H9 (cell line): ENCODE data around the gene MOBP. TPM values are rescaled to one million over a fixed set of nuclear protein-coding genes. Genes with fewer than 3 reads are reported as not detected.

Experiments used
- DNase-seq: peaks from one replicate; pipeline ENCODE4 v3.0.0-alpha.2; 2017
- H2AFZ ChIP-seq: one replicate; pipeline ENCODE4 v1.6.1; 2013; ENCODE audit warnings: mild to moderate bottlenecking, low read length, control low read depth, moderate library complexity
- H2AK5ac ChIP-seq: 2 replicates; pipeline ENCODE4 v1.6.1; 2013; ENCODE audit warnings: low read length, control low read depth, mixed read lengths; ENCODE audit not compliant: insufficient read length
- H2BK120ac ChIP-seq: one replicate; pipeline ENCODE4 v1.6.1; 2013; ENCODE audit warnings: low read depth, mild to moderate bottlenecking, low read length, control low read depth, inconsistent platforms; ENCODE audit not compliant: poor library complexity, severe bottlenecking
- H2BK12ac ChIP-seq: 2 replicates; pipeline ENCODE4 v1.6.1; 2013; ENCODE audit warnings: low read length, control low read depth, mixed read lengths, low read depth; ENCODE audit not compliant: insufficient read length
- H2BK15ac ChIP-seq: 2 replicates; pipeline ENCODE4 v1.6.1; 2013; ENCODE audit warnings: low read depth, low read length, control low read depth
- H2BK20ac ChIP-seq: one replicate; pipeline ENCODE4 v1.6.1; 2013; ENCODE audit warnings: low read depth, mild to moderate bottlenecking, low read length, control low read depth, inconsistent platforms; ENCODE audit not compliant: poor library complexity, severe bottlenecking
- H2BK5ac ChIP-seq: 2 replicates; pipeline ENCODE4 v1.6.1; 2013; ENCODE audit warnings: low read length, control low read depth, mixed read lengths; ENCODE audit not compliant: insufficient read length
- H3K14ac ChIP-seq: 2 replicates; pipeline ENCODE4 v1.6.1; 2013; ENCODE audit warnings: low read length, control low read depth; ENCODE audit not compliant: insufficient read depth
- H3K18ac ChIP-seq: 2 replicates; pipeline ENCODE4 v1.6.1; 2013; ENCODE audit warnings: low read depth, mild to moderate bottlenecking, mixed read lengths, low read length, control low read depth; ENCODE audit not compliant: insufficient read length
- H3K23ac ChIP-seq: 2 replicates; pipeline ENCODE4 v1.6.1; 2013; ENCODE audit warnings: low read length, control low read depth, mixed read lengths, low read depth; ENCODE audit not compliant: insufficient read length
- H3K23me2 ChIP-seq: 2 replicates; pipeline ENCODE4 v1.6.1; 2013; ENCODE audit warnings: low read depth, mild to moderate bottlenecking, mixed read lengths, low read length, control low read depth; ENCODE audit not compliant: insufficient read length, poor library complexity, severe bottlenecking
- H3K27ac ChIP-seq: 2 replicates; pipeline ENCODE4 v1.5.1; 2013; ENCODE audit warnings: low read length, control low read depth, mixed read lengths, low read depth; ENCODE audit not compliant: insufficient read length
- H3K27me3 ChIP-seq: 2 replicates; pipeline ENCODE4 v1.6.1; 2013; ENCODE audit warnings: low read length, control low read depth, inconsistent platforms; ENCODE audit not compliant: insufficient read depth
- H3K4ac ChIP-seq: 2 replicates; pipeline ENCODE4 v1.6.1; 2013; ENCODE audit warnings: low read depth, mild to moderate bottlenecking, control low read depth, inconsistent platforms, low read length, moderate library complexity
- H3K4me1 ChIP-seq: 2 replicates; pipeline ENCODE4 v1.6.1; 2013; ENCODE audit warnings: low read length, control low read depth, inconsistent platforms; ENCODE audit not compliant: insufficient read depth
- H3K4me2 ChIP-seq: 2 replicates; pipeline ENCODE4 v1.6.1; 2013; ENCODE audit warnings: low read length, control low read depth, mixed read lengths; ENCODE audit not compliant: insufficient read length, insufficient read depth
- H3K56ac ChIP-seq: 2 replicates; pipeline ENCODE4 v1.6.1; 2013; ENCODE audit warnings: low read depth, mild to moderate bottlenecking, mixed read lengths, low read length, control low read depth; ENCODE audit not compliant: insufficient read length
- H3K79me1 ChIP-seq: 2 replicates; pipeline ENCODE4 v1.6.1; 2013; ENCODE audit warnings: low read depth, mild to moderate bottlenecking, moderate library complexity, low read length, control low read depth, inconsistent platforms; ENCODE audit not compliant: insufficient read depth, poor library complexity, severe bottlenecking
- H3K79me2 ChIP-seq: 2 replicates; pipeline ENCODE4 v1.6.1; 2013; ENCODE audit warnings: low read length, control low read depth, inconsistent platforms; ENCODE audit not compliant: insufficient read depth
- H3K9ac ChIP-seq: 2 replicates; pipeline ENCODE4 v1.6.1; 2013; ENCODE audit warnings: low read length, control low read depth, mixed read lengths; ENCODE audit not compliant: insufficient read length; ENCODE audit errors: extremely low read depth
- H3K9me3 ChIP-seq: one replicate; pipeline ENCODE4 v1.6.1; 2013; ENCODE audit warnings: low read depth, low read length, inconsistent platforms; ENCODE audit not compliant: control insufficient read depth
- H3T11ph ChIP-seq: one replicate; pipeline ENCODE4 v1.6.1; 2013; ENCODE audit warnings: mild to moderate bottlenecking, low read length, control low read depth, inconsistent platforms
- H4K20me1 ChIP-seq: one replicate; pipeline ENCODE4 v1.6.1; 2013; ENCODE audit not compliant: control insufficient read depth, insufficient read length, insufficient read depth
- H4K5ac ChIP-seq: 2 replicates; pipeline ENCODE4 v1.6.1; 2013; ENCODE audit warnings: low read depth, mild to moderate bottlenecking, mixed read lengths, low read length, control low read depth; ENCODE audit not compliant: insufficient read length
- H4K8ac ChIP-seq: replicated peaks from 2 replicates; pipeline ENCODE4 v1.6.1; 2013; ENCODE audit warnings: low read length, control low read depth, mixed read lengths, low read depth; ENCODE audit not compliant: insufficient read length
- H4K91ac ChIP-seq: 2 replicates; pipeline ENCODE4 v1.6.1; 2013; ENCODE audit warnings: low read depth, mild to moderate bottlenecking, moderate library complexity, mixed read lengths, low read length, control low read depth; ENCODE audit not compliant: insufficient read length
- H3K27ac Mint-ChIP-seq, 3 experiments: 2 replicates in 2 of 3; 3 replicates in 1 of 3; pipeline ENCODE4 v1.8.0; 2020 to 2021; ENCODE audit warnings: mixed read lengths in 3 of 3, mild to moderate bottlenecking in 1 of 3, moderate library complexity in 1 of 3
- H3K27me3 Mint-ChIP-seq: 2 replicates; pipeline ENCODE4 v1.8.0; 2021; ENCODE audit warnings: low read depth, mild to moderate bottlenecking, moderate library complexity, mixed read lengths
- H3K36me3 Mint-ChIP-seq, 3 experiments: 2 replicates in 2 of 3; 3 replicates in 1 of 3; pipeline ENCODE4 v1.8.0; 2020 to 2021; ENCODE audit warnings: low read depth in 3 of 3, mixed read lengths in 3 of 3; ENCODE audit not compliant: insufficient read depth in 1 of 3
- H3K4me1 Mint-ChIP-seq, 2 experiments: 2 replicates each; pipeline ENCODE4 v1.8.0; 2020; ENCODE audit warnings: mixed read lengths in 2 of 2
- H3K4me3 Mint-ChIP-seq, 2 experiments: 2 replicates in 1 of 2; 3 replicates in 1 of 2; pipeline ENCODE4 v1.8.0; 2020 to 2021; ENCODE audit warnings: mild to moderate bottlenecking in 2 of 2, mixed read lengths in 2 of 2, moderate library complexity in 1 of 2
- H3K9me3 Mint-ChIP-seq, 2 experiments: 2 replicates in 1 of 2; 3 replicates in 1 of 2; pipeline ENCODE4 v1.8.0; 2020; ENCODE audit warnings: mild to moderate bottlenecking in 2 of 2, mixed read lengths in 2 of 2, moderate library complexity in 1 of 2
- CTCF ChIP-seq: fragments of 200-600 bp; sonication (generic); conservative IDR thresholded peaks from 3 replicates; pipeline ENCODE4 v1.8.0; 2021; ENCODE audit warnings: antibody characterized with exemption, mild to moderate bottlenecking
- WGBS: extraction: QIAGEN DNeasy Blood & Tissue Kit; methylation state at CpG from one replicate; pipeline ENCODE4 v1.1.7; 2013; ENCODE audit warnings: missing lambda C conversion rate, low lambda C conversion rate, mixed read lengths; ENCODE audit not compliant: insufficient read length; ENCODE audit errors: extremely low coverage; 5-methylcytosine and 5-hydroxymethylcytosine counted together
- total RNA-seq: library from RNA; stranded (reverse); gene quantifications from 2 replicates; pipeline ENCODE4 v1.2.1, GENCODE V29; 2021

The MOBP gene
- total RNA-seq, 1 experiment from 2014 or later: not detected

GRCh38 chr3:39469258-39469657, 1.8 kb downstream of the MOBP start:
- no CpG with 5 or more reads among the region's 1 CpG for WGBS
- peaks cover 11% of the 10 kb centered on the region for H3K27me3 Mint-ChIP-seq
- Histone ChIP-seq H3K4me1 (peaks cover 4% of the 10 kb centered on the region; the same call in 1 of the 2 replicates), H3K27ac (no peak overlapping the region), H3K4me2 (no peak overlapping the region), H2BK5ac (no peak overlapping the region), H2BK12ac (no peak overlapping the region), H3K79me1 (no peaks in the 10 kb centered on the region), H4K20me1 (no peaks in the 10 kb centered on the region), H2BK15ac (no peak overlapping the region), H3K9ac (no peak overlapping the region), H3K56ac (no peak overlapping the region), H3K23me2 (no peaks in the 10 kb centered on the region), H2AK5ac (no peak overlapping the region), H3K14ac (no peak overlapping the region), H4K8ac (no peak overlapping the region), H3K23ac (no peak overlapping the region), H3K9me3 (no peaks in the 10 kb centered on the region), H4K91ac (no peak overlapping the region), H3T11ph (no peak overlapping the region), H2BK120ac (no peak overlapping the region), H2AFZ (no peak overlapping the region), H2BK20ac (no peak overlapping the region), H3K4ac (no peak overlapping the region), H3K18ac (no peak overlapping the region), H3K27me3 (no peaks in the 10 kb centered on the region), H3K79me2 (no peaks in the 10 kb centered on the region), H4K5ac (no peak overlapping the region)
- H3K9me3 Mint-ChIP-seq: peaks cover 7 to 9% of the 10 kb centered on the region in 2 experiments; a peak in 3 of 5 replicates
- H3K4me3 Mint-ChIP-seq: no peak overlapping the region
- DNase-seq: no peak
- H3K36me3 Mint-ChIP-seq: no peaks in the 10 kb centered on the region; a peak in 4 of 7 replicates
- TF ChIP-seq CTCF: no peak
- no peak overlapping the region for H3K27ac Mint-ChIP-seq
- peaks cover 31 to 34% of the 10 kb centered on the region in 2 experiments for H3K4me1 Mint-ChIP-seq
